Measurements from ENCODE around the gene WDR27.
"Not testable (repeated sequence)": the region's sequence is repeated elsewhere in the genome, so short reads cannot be mapped to it uniquely, and the experiment has no call there.

Gene WDR27

GRCh38 chr6:169503422-169504152 lies 198.2 kb downstream of the WDR27 start:
- DNase-seq, result no peak

GRCh38 chr6:169502445-169502844 lies 199.4 kb downstream of the WDR27 start:
- no peak for DNase-seq

- DNase-seq, result no peak
Observed at GRCh38 chr6:169501777-169502313, 200.0 kb downstream of the WDR27 start.

- no peak for DNase-seq
Observed at GRCh38 chr6:169501128-169501527, 200.7 kb downstream of the WDR27 start.

GRCh38 chr6:169500688-169501087 lies 201.1 kb downstream of the WDR27 start:
- DNase-seq, result no peak

- no peak for DNase-seq
Observed at GRCh38 chr6:169499848-169500247, 202.0 kb downstream of the WDR27 start.

- no peak for DNase-seq
Observed at GRCh38 chr6:169498916-169499513, 202.8 kb downstream of the WDR27 start.

GRCh38 chr6:169495601-169496000 lies 206.2 kb downstream of the WDR27 start:
- no peak for DNase-seq

GRCh38 chr6:169494038-169494437 lies 207.8 kb downstream of the WDR27 start:
- DNase-seq, result no peak

- no peak for DNase-seq
Observed at GRCh38 chr6:169491482-169491881, 210.3 kb downstream of the WDR27 start.

- DNase-seq, result no peak
Observed at GRCh38 chr6:169490830-169491229, 211.0 kb downstream of the WDR27 start.

GRCh38 chr6:169490246-169490641 lies 211.6 kb downstream of the WDR27 start:
- DNase-seq, result no peak

GRCh38 chr6:169489563-169490245 lies 212.1 kb downstream of the WDR27 start:
- DNase-seq, result no peak

- DNase-seq, result no peak
Observed at GRCh38 chr6:169487579-169488436, 214.0 kb downstream of the WDR27 start.

GRCh38 chr6:169479783-169480495 lies 221.9 kb downstream of the WDR27 start:
- no peak for DNase-seq

GRCh38 chr6:169474362-169474761 lies 227.5 kb downstream of the WDR27 start:
- no peak for DNase-seq

GRCh38 chr6:169473663-169474062 lies 228.2 kb downstream of the WDR27 start:
- no peak for DNase-seq

- no peak for DNase-seq
Observed at GRCh38 chr6:169472786-169473416, 228.9 kb downstream of the WDR27 start.

- no peak for DNase-seq
Observed at GRCh38 chr6:169470790-169471189, 231.0 kb downstream of the WDR27 start.

GRCh38 chr6:169469028-169469427 lies 232.8 kb downstream of the WDR27 start:
- no peak for DNase-seq

- DNase-seq, result not testable (repeated sequence)
Observed at GRCh38 chr6:169467755-169468154, 234.1 kb downstream of the WDR27 start.

- DNase-seq, result not testable (repeated sequence)
Observed at GRCh38 chr6:169466256-169466655, 235.6 kb downstream of the WDR27 start.
